GM18502 (cell line): Measurements from ENCODE around the gene INPPL1.

Experiments
- ATAC-seq: cut with Tn5 transposase; IDR thresholded peaks from one replicate; pipeline ENCODE4 v1.9.1; 2021; ENCODE audit warnings: mild to moderate bottlenecking; ENCODE audit not compliant: unreplicated experiment, poor library complexity

INPPL1 gene

GRCh38 chr11:72274435-72274834 is 49.9 kb downstream of the INPPL1 start:
- no peak for ATAC-seq

DNA sequence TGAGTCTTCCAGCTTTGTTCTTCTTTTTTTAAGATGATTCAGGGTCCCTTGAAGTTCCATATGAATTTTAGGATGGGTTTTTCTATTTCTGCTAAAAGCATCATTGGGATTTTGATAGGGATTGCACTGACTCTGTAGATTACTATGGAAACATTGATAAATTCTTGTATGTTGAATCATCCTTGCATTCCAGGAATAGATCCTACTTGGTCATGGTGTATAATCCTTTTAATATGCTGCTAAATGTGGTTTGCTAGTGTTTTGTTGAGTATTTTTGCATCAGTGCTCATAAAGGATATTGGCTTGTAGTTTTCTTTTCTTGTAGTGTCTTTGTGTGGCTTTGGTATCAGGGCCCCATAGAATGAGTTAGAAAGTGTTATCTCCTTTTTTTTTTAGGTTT is 54.3 kb downstream of the INPPL1 start:
- no peak for ATAC-seq

DNA sequence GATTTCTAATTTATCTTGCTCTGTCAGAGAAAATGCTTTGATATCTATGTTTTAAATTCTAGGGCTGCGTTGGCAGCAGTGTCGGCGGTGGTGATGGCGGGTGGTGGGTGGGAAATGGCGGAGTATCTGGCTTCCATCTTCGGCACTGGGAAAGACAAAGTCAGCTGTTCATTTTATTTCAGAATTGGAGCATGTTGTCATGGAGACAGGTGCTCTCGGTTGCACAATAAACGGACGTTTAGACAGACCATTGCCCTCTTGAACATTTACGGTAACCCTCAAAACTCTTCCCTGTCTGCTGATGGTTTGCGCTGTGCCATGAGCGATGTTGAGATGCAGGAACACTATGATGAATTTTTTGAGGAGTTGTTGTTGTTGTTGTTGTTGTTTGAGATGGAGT is 55.5 kb downstream of the INPPL1 start:
- ATAC-seq, result no peak

GRCh38 chr11:72280726-72281315 is 56.3 kb downstream of the INPPL1 start:
- ATAC-seq, result no peak

- no peak for ATAC-seq
Measured at GRCh38 chr11:72283947-72284346, 59.4 kb downstream of the INPPL1 start.

DNA sequence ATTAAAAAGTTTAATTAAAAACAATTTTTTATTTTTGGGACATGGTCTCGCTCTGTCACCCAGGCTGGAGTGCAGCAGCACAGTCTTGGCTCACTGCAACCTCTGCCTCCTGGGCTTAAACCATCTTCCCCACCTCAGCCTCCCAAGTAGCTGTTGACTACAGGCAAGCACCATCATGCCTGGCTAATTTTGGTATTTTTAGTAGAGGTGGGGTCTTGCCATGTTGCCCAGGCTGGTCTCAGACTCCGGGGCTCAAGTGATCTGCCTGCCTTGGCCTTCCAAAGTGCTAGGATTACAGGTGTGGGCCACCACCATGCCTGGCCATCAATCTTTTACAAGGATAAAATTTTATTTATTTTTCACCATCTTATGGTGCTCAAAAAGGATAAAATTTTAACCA is 62.7 kb downstream of the INPPL1 start:
- ATAC-seq, result no peak
